Measurements from ENCODE around the gene AQP12A.
"Not testable (repeated sequence)": the region's sequence is repeated elsewhere in the genome, so short reads cannot be mapped to it uniquely, and the experiment has no call there.

The AQP12A gene

GRCh38 chr2:240659883-240660282 lies 31.8 kb upstream of the AQP12A start:
- not testable (repeated sequence) for DNase-seq

GRCh38 chr2:240662681-240663080 lies 29.0 kb upstream of the AQP12A start:
- no peak for DNase-seq

DNA sequence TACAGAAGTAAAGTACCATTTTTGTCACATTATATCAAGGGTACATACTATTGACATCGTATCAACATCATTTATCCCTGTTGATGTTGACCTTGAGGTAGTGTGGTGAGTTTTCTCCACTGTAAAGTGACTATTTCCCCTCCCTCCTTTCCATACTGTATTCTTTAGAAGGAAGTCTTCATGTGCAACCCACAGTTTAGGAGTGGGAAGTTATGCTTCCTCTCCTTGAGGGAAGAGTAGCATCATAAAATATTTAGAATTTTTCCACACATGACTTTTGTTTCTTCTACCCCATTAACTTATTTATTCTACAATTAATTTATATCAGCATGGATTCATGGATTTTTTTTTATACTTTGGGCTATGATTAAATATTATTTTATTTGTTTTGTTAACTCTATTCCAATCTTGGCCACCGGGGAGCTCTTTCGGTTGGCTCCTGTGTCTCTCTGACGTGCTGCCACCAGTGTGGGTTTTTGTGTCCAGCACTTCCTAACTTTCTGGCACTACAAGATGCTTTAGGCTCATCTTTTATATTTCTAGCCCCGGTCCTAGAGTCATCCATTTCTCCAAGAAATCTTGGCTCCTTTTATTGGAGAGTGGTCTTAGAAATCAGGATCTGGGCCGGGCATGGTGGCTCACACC lies 28.0 kb upstream of the AQP12A start:
- DNase-seq = no peak

- no peak for DNase-seq
These were observed 27.0 kb upstream of the AQP12A start for GRCh38 chr2:240664622-240665021.

DNA sequence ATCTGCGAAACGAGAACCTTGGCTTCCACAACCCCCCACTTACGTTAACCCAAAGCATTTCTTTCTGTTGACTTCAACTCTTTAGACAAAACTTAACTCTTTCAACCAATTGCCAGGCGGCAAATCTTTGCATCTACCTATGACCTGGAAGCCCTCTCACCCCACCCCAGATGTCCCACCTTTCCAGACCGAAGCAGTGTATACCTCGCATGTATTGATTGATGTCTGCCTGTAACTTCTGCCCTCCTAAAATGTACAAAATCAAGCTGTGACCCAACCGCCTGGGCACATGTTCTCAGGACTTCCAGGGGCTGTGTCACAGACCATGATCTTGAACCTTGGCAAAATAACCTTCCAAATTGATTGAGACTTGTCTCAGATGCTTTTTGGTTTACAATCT lies 21.3 kb upstream of the AQP12A start:
- DNase-seq = no peak

- DNase-seq = no peak
These were observed 20.7 kb upstream of the AQP12A start for GRCh38 chr2:240670950-240671349.

- no peak for DNase-seq
These were observed 19.5 kb upstream of the AQP12A start for GRCh38 chr2:240672076-240672700.

- DNase-seq = no peak
These were observed 18.9 kb upstream of the AQP12A start for GRCh38 chr2:240672701-240673190.

DNA sequence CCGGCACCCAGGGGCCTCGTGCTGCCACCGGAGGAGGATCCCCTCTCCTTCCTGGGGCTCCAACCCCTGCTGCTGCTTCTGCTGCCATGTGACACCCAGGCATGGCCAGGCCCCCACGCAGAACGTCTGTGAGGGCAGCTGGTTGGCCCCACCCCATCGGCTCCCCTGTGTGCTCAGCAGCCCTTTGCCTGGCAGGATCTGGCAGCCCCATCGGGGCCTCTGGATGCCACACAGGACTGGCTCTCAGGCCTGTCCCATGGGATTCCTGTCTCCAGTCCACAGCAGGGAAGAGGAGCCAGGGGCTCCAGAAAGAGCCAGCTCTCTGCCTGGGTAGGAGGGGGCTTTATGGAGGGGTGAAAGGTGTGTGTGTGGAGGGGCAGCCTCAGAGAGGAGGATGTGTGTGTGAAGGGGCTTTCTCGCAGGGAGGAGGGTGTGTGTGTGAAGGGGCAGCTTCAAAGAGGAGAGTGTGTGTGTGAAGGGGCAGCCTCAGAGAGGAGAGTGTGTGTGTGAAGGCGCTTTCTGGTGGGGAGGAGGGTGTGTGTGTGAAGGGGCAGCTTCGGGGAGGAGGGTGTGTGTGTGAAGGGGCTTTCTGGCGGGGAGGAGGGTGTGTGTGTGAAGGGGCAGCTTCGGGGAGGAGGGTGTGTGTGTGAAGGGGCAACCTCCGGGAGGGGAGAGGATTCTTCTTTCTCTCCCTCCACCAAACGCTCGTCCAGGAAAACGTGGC lies 17.0 kb upstream of the AQP12A start:
- not testable (repeated sequence) for DNase-seq

DNA sequence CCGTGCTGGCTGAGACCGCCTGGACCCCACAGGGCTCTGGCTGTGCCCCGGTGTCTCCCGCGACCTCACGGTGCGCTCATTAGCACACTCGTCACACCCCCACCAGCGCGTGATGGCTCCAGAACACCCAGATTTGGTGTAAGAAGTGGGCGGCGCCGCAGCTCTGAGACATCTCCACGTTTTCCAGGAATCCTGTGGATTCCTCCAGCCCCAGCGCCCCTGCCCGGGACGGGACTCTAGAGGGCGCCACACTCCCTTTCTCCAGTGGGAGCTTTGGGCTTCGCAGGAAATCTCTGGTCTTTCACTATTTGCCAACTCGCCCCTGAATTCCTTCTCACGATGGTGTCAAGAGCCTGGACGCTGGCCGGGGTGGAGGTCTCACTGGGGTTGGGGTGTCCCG lies 16.3 kb upstream of the AQP12A start:
- not testable (repeated sequence) for DNase-seq

DNA sequence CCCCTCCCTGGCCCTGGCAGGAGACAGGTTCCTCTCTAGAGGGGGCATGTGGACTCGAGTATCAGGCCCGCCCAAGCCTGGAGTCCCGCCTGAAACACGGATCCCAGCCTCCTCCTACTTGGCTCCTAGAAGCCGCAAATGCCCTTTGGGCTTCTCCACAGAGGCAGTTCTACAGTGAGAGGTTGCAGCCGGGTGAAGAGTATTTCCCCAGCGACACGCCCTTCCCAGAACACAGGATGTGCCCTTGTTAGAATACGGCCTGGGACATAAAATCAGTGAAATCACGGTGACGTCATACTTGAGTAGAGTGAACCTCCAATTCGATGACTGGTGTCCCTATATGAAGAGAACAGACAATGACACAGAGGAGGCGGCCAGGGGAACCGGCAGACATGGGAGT lies 13.6 kb upstream of the AQP12A start:
- DNase-seq = not testable (repeated sequence)

- DNase-seq = not testable (repeated sequence)
These were observed 12.8 kb upstream of the AQP12A start for GRCh38 chr2:240678909-240679308.

DNA sequence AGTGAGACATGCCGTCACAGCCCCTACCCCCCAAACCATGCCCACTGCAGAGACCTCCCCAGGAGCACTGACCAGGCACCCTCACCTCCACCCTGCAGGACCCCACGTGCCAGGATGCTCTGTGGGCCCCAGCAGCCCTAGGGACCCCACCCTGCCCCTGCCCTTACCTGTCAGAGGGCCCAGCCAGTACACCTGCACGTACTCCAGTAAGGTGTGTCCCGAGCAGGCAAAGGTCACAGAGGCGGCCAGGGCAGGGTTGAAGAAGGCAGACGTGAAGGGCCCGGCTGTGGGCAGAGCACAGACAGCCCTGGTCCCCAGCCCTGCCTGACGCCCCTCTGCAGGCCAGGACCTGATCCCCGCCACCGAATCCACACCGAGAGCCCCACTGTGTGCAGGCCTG lies 11.5 kb upstream of the AQP12A start:
- DNase-seq = not testable (repeated sequence)

GRCh38 chr2:240682431-240683224 lies 9.0 kb upstream of the AQP12A start, which contains the start of gene AQP12B:
TSS of gene AQP12B (minus strand) at chr2:240682885. CDS start at chr2:240682837, 48 bp downstream.
- not testable (repeated sequence) for DNase-seq

- not testable (repeated sequence) for DNase-seq
These were observed 8.2 kb upstream of the AQP12A start for GRCh38 chr2:240683329-240683979.

DNA sequence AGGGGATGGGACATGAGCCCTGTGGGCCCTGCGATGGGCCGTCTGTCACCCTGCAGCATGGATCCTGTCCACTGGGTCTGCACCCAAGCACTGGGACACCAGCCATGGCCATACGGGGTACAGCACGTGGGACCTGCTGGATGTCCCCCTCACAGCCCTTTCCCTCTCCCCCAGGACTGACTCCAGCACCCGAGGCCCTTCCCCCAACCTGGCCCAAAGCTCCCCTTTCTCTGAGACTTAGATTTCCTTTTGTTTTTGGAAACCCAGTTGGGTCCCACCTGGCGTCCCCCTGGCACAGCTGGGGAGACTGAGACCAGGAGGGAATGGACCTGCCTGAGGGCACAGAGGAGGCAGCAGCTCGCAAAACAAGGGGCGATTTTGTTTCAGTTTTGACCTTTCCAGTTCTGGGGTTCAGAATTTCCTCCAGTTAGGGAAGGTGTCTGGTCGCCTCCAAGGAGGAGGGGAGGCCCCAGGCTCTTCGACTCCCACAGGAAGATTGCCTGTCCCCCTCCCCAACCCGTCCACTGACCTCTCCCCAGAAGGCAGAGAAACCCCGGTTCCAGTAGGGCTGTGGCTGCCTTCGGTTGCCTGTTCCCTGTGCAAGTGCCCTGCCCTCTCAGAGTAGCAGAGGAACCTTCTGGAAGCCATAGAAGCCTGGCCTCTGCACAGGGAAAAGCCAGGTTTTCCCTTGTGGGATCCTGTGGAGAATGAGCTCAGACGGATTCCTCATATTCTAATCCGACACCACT lies 7.5 kb upstream of the AQP12A start:
- DNase-seq = not testable (repeated sequence)

DNA sequence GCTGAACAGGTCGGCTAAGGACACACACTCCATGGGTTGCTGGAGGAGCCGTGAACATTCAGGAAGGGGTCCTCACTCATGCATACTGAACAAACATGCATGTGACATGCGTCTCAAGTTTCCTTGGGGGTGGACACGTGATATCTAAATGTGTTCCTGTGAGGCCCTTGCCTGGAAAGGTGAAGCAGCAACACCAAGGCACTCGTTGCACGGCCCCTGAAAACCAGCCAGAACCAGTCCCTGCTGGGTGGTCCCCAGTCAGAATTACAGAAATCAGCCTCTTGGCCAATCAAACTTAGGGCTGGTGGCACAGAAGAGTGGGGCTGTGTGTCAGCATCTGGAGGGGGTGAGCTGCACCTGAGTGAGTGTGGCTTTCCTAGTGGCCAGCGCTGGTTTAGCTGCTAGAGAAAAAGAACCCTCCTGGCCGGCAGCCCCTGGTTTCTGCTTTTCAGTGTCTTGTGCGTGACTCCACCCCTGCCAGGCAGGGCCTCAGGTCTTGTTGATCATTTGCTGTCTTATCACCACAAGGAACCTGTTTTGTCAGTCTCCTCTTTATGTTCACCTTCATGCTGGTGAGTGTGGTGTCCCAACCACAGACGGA lies 5.8 kb upstream of the AQP12A start:
- no peak for DNase-seq

DNA sequence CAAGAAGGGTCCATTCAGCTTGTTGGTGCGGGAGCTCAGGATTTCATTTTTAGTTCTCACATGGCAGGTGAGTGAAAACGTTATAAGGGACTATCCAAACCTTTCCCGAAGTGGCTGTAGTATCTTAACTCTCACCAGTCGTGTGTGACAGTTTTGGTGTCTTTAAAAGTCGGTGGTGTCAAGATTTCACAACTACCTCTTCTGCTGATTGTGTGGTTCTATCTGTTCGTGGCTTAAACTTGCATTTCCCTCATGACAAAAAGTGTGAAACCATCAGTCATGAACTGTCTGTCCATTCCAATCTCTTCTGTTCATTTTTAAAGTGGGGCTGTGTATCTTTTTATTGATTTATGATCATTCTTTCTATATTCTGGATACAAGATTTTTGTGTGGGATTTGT lies 5.2 kb upstream of the AQP12A start:
- DNase-seq = no peak

GRCh38 chr2:240687045-240687740 lies 4.5 kb upstream of the AQP12A start:
- no peak for DNase-seq

Data from anterior cingulate cortex (tissue), 58 donors.